Stimulated activated CD4-positive, alpha-beta T cell treated with anti-CD3 and anti-CD28 coated beads, Interleukin-2, amount 100 ng/mL, for 4 hours (primary cell): Measurements from ENCODE around the gene MYBBP1A.

Experiments used
- DNase-seq: peaks from one replicate; pipeline ENCODE4 v3.0.0-alpha.2; 2020; ENCODE audit warnings: low read depth

The MYBBP1A gene

DNA sequence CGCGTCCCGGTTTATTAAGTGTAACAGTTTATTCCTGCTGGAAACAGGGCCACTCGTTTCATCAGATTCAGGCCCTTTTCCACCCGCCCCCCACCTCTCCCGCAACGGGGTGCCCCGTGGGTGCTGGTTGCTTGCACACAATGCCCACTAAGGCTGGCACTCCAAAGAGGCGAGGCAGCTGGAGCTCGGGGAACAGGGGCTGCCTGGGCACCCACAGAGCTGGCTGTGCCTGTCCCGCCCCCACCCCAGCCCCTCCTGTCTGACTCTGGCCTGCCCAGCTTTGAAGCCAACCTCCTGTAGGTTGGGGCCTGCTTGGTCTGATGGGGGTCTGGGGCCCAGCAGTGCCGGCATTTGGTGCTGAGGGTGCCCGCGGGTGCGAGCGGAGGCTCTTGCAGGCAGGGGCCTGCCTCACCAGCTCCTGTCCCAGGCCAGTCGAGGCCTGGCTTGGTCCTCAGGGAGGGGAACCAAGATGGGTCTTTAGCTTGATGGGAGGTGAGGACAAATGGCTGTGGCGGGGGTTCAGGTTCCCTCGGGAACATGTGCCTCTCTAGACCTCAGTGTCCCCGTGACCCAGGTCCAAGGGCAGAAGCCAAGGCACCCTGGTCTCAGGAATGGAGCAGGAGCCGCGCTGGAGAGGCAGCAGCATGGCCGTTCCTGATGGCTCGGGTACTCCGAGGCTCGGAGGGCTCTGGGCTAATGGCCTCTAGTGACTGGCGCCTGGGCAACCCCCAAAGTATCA, 20.1 kb downstream of the MYBBP1A start:
- DNase-seq, result no peak

DNA sequence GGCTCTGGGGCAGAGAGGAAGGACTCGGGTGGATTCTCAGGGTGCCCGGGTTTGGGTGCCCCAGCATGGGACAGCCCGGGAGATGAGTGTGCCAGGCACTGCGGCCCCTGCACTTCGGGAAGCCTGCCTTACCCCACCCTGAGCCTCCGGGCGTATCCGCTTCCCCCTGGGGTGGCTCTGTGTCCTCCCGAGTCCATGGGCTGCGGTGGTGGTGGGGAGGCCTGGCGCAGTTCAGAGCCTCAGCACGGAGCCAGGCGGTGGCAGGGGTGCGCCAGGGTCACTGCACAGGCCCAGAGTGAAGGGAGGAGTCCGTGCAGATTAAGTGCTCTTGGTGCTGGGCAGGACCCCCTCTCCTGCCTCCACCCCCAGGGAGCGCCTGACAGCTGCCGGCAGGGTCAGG, 20.7 kb downstream of the MYBBP1A start:
- DNase-seq, result no peak

DNA sequence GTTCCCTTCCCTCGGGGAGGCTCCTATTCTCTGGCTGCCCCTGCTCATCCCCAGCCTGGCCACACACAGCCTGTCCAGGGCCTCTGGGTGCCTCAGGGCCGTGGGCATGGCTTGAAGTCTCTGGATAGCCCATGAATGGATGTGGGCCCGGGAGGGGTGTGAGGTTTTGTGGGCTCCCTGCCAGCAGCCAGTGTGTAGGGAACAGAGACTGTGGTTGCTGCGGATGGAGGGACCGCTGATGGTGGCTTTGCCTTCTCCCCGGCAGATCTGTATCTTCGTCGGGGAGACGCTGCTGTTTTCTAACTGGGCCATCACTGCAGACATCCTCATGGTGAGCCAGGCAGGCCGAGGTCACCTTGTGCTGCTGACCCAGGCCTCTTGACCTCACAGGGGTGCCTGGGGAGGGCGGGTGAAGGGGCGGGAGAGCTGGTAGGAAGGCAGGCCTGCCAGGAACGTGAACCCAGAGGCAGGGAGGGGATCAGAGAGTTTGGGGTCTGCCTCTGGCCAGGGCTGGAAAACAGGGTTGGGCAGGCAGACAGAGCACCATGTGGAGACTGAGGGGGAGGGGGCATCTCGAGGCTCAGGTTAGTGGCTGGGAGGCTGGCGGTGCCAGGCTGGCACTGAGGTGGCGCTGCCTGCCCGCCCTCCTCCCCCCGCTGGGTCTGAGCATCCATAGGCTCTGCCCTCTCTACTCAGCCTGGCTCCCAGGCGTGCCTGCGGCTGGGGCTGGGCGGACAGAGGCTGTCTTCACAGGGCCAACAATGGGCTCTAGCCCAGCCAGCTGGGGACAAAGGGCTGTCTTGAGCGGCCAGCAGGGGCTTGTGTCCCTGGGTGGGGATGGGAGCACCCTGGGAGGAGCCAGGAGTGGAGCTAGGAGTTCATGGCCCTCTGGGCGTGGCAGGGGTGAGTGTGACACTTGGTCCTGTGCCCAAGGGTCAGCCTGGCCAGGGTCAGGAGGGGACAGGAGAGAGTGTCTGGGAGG, 21.4 kb downstream of the MYBBP1A start:
- DNase-seq, result no peak

GRCh38 chr17:4532860-4533522, 22.2 kb downstream of the MYBBP1A start:
- no peak for DNase-seq

DNA sequence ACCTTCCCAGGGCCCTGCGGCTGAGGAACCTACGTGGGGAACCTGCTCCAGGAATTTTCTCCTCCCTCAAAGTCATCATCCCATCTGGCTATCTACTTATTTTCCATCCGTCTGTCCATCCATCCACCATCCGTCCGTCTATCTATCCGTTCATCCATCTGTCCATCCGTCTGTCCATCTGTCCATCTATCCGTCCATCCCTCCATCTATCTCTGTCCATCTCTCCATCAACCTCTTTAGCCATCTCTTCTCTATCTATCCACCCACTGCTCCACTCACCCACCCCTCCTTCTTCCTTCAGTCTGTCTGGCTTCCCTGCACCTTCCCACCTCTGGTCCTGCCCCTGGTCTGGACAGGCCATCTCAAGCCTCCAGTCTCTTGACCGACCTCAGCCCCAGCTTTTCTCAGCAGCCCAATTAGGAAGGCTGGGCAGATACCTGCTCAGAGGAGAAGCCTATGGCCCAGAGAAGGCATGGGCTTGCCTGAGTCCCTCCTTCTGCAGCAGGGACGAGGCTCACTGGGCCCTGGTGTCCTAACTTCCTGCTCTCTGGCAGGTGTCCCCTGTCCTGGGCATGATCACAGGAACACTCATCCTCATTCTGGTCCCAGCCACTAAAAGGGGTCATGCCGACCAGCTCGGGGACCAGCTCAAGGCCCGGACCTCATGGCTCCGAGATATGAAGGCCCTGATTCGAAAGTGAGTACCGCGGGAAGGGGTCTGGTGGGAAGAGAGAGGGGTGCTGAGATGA, 23.0 kb downstream of the MYBBP1A start:
- no peak for DNase-seq

DNA sequence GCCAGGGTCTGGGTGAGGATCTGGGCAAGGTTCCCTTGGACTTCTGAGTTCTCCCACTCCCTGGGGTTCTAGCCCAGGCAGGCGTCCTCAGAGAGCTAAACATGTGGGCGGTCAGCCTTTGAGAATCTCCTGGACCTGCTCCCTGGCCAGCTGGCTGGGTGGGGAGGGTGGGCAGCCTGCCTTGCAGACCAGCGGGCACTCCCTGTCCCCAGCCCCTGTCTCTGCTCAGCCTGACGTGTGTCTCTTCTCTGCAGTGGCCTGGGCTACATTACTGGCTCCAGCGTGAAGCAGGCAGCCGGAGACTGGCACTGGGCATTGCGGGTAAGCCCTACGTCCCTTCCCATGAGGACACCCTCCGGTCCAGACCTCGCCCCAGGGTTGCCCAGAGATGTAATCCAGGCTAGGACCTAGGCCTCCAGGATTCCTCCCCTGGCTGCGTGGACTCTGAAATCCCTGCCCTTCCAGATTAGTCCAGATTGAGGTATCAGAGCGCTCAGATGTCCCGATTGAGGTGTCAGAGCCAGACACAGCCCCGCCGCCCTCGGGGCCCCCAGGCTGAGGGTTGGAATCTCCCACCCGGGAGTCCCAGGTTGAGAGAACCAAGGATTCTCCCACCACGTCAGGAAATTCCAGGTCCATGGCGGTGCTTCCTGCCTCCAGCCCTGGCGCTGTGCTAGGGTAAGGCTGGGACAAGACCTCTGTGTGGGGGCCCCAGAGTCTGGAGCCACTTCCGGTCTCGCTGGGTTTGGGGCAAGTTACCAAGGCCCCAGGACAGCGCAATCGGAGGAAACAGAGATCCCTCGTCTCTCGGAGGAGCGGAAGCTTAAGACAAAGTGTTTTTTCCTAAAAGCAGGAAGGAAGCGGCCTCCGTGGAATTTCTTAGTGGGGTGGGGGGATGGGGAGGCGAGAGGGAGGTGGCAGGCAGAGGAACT, 24.1 kb downstream of the MYBBP1A start:
- no peak for DNase-seq

DNA sequence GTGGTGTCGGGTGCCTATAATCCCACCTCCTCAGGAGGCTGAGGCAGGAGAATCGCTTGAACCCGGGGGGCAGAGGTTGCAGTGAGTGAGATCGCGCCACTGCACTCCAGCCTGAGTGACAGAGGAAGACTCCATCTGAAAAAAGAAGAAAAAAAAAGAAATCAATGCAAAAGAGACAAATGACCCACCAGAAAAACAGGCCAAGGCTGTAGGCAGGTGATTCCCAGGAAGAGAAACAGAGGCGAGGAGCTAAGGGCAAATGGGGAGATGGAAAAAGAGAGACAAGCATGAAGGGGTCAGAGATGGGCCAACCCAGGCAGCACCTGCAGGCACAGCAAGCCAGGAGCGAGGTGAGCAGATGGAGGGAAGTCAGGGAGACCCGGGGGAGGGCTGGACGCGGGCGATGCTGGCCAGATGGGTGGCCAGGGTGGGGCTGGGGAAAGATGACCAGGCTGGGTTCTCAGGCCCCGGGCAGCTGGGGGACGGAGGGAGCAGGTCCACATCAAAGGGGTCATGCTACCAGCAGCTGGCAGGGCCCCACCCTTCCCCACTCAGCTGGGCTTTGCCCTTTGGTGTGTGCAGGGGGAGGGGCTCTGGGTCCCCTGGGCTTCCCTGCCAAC, 25.5 kb downstream of the MYBBP1A start:
- DNase-seq, result no peak

DNA sequence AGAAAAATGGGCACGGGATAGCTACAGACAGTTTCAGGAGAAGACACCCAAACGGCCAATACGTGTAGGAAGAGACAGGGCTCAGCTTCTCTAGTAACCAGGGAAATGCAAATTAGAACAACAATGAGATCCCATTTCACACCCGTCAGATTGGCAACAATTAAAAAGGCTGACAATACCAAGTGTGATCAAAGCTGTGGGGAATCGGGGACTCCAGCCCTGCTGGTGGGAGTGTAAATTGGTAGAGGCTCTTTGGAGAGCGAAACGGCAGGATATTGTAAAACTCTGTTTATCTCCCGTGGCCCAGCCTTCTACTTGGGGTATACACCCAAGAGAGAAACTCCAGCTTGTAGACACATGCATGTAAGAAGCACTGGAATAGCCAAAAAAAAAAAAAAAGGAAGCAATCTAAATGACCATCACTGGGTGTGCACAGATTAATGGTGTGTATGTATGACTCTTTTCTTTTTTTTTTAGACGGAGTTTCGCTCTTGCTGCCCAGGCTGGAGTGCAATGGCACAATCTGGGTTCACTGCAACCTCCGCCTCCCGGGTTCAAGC, 27.5 kb downstream of the MYBBP1A start:
- DNase-seq, result no peak

DNA sequence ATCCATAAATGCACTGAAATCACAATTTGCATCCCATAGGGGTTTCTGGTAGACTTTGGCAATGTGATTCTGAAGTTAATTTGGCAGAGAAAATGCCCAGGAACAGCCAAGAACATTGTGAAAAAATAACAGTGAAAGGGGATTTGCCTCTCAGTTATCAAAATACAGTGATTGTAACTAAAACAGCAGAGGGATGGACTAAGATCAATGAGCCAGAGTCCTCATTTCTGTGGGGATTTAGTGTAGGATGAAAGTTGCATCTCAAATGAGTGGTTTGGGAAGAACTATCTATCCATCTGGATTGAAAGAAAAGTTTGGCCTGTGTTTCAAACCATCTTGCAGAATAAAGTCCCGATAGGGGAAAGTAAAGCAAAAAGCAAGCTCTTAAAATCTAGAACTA, 28.1 kb downstream of the MYBBP1A start:
- DNase-seq, result no peak

DNA sequence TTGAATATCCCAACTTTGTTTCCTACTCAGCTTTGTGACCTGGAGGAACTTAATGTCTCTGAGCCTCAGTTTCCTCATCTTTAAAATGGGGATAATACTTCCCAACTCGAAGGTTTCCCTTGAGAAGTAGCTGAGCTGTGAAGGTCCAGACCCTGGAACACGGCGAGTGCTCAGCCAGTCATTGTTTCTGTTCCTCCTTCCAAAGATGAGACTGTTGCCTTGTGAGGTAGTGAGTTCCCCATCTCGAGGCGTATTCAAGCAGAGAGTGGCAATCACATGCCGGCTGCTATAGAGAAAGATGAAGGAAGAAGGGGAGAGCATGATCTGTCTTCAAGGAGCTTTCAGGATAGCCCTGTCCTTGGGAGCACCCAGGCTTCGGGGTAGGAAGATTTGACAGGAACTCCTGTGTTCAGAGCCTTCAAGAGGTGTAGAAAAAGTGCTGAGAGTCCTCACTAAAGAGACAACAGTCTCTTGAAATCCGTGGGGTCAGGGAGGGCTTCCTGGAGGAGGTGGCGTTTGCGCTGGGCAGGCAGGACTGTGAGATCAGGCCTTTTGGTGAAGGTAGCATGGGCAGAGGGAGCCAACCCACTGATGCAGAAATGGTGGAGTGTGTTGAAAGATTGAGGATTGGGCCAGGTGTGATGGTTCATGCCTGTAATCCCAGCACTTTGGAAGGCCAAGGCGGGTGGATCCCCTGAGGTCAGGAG, 29.3 kb downstream of the MYBBP1A start:
- DNase-seq, result no peak

GRCh38 chr17:4523946-4524345, 31.2 kb downstream of the MYBBP1A start:
- DNase-seq, result no peak

DNA sequence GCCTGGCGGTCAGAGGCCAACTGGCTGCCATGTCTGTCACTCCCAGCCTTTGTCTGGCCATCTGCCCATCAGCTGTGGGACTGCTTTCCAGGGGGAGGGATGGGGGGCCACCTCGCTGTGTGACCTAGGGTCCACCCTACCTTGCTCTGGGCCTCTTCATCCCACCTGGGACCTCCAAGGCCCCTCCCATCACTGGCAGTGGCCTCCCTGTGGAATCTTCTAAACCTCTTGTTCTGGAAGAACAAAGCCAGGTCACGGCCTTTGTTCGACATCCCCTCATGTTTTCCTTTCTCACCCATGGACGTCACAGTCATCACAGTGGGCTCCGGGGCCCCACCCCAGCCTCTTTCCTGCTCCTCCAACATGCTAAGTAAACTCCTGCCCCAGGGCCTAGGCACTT, 32.5 kb downstream of the MYBBP1A start:
- no peak for DNase-seq

- no peak for DNase-seq
Measured at GRCh38 chr17:4520894-4521600, 34.1 kb downstream of the MYBBP1A start.

GRCh38 chr17:4520060-4520893, 34.9 kb downstream of the MYBBP1A start:
- DNase-seq, result no peak

GRCh38 chr17:4519361-4519788, 35.8 kb downstream of the MYBBP1A start:
- no peak for DNase-seq

- no peak for DNase-seq
Measured at GRCh38 chr17:4518901-4519300, 36.3 kb downstream of the MYBBP1A start.

DNA sequence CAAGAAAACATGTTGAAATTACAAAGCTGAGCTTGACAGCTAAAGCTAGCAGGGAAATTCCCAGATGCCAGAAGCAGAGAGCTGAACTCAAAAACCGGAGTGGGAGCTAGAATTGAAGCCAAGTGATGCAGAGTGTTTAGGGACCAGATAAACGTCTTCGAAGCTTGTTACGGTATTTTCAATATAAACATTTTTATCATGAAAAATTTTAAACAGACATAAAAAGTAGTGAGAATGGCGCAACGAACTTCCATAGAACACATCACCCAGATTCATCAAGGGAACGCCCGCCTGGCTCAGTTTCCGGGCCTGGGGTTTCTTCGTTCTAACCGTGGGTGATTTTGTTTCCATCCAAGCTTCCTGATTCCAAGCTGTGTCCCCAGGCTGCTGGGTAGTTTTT, 38.4 kb downstream of the MYBBP1A start:
- no peak for DNase-seq

DNA sequence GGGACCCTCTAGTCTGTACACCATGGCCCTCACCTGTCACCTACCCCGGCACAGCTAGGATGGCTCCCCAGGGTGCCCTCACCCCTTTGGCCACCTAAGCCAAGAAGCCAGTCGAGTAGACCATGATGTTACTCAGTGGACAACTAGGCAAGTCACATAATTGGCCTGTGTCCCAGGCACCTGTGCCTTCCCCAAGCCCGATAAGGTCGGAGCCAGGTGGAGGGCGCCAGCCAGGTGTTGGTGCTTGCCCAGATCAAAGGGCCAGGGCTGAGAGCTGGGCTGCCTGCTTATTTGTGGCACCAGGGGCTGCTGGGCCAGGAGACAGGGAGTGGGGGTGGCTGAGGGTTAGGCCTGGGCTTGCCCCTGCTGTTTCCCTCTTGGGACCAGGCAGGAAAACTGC, 39.7 kb downstream of the MYBBP1A start:
- no peak for DNase-seq
